HEK293 (cell line): ENCODE results near the gene CRYBA1.
A peak's percentile ranks its signal among the peaks of the same experiment; 100 is the strongest.

Source experiments
- BCL11A ChIP-seq: fragments of 450-650 bp; formaldehyde crosslinking; IDR thresholded peaks from 2 replicates; pipeline ENCODE4 v1.5.1; 2016; ENCODE audit warnings: low read depth, missing biosample characterization, missing genetic modification characterization
- BCL11B ChIP-seq: fragments of 450-650 bp; formaldehyde crosslinking; IDR thresholded peaks from 2 replicates; pipeline ENCODE4 v1.5.1; 2016; ENCODE audit warnings: low read depth, missing biosample characterization, missing genetic modification characterization
- GFI1B ChIP-seq: fragments of 450-650 bp; formaldehyde crosslinking; IDR thresholded peaks from 2 replicates; pipeline ENCODE4 v1.5.1; 2016; ENCODE audit warnings: missing biosample characterization, missing genetic modification characterization
- IKZF3 ChIP-seq: fragments of 450-650 bp; IDR thresholded peaks from 2 replicates; pipeline ENCODE4 v1.5.0; 2018; ENCODE audit warnings: missing biosample characterization, mild to moderate bottlenecking, missing genetic modification characterization, moderate library complexity
- KLF9 ChIP-seq: fragments of 450-650 bp; formaldehyde crosslinking; IDR thresholded peaks from 2 replicates; pipeline ENCODE4 v1.5.1; 2016; ENCODE audit warnings: missing biosample characterization, missing genetic modification characterization, low read depth
- SALL2 ChIP-seq: fragments of 450-650 bp; formaldehyde crosslinking; IDR thresholded peaks from 2 replicates; pipeline ENCODE4 v1.5.0; 2017; ENCODE audit warnings: missing biosample characterization, mild to moderate bottlenecking, missing genetic modification characterization, borderline replicate concordance
- SETDB1 ChIP-seq: IDR thresholded peaks from one replicate; pipeline ENCODE4 v1.6.1; 2017; ENCODE audit warnings: mild to moderate bottlenecking, low read length, moderate library complexity, mixed read lengths; ENCODE audit not compliant: insufficient read length
- SP2 ChIP-seq: fragments of 450-650 bp; formaldehyde crosslinking; IDR thresholded peaks from 2 replicates; pipeline ENCODE4 v1.5.1; 2016; ENCODE audit warnings: missing biosample characterization, missing genetic modification characterization
- SP3 ChIP-seq: fragments of 450-650 bp; formaldehyde crosslinking; IDR thresholded peaks from 2 replicates; pipeline ENCODE4 v1.5.1; 2016; ENCODE audit warnings: missing biosample characterization, missing genetic modification characterization
- TCF7L2 ChIP-seq: IDR thresholded peaks from 2 replicates; pipeline ENCODE4 v1.6.1; 2011; ENCODE audit warnings: low read depth, mild to moderate bottlenecking, inconsistent platforms, low read length, moderate library complexity, borderline replicate concordance
- ZBTB17 ChIP-seq: fragments of 450-650 bp; formaldehyde crosslinking; IDR thresholded peaks from 2 replicates; pipeline ENCODE4 v1.5.1; 2016; ENCODE audit warnings: missing biosample characterization, missing genetic modification characterization
- ZBTB7A ChIP-seq: fragments of 450-650 bp; formaldehyde crosslinking; IDR thresholded peaks from 2 replicates; pipeline ENCODE4 v1.5.1; 2016; ENCODE audit warnings: low read depth, missing biosample characterization, missing genetic modification characterization
- ZEB2 ChIP-seq: fragments of 450-650 bp; formaldehyde crosslinking; IDR thresholded peaks from 2 replicates; pipeline ENCODE4 v1.5.1; 2016; ENCODE audit warnings: missing biosample characterization, missing genetic modification characterization
- ZIC2 ChIP-seq: fragments of 450-650 bp; formaldehyde crosslinking; IDR thresholded peaks from 2 replicates; pipeline ENCODE4 v1.5.1; 2016; ENCODE audit warnings: missing biosample characterization, missing genetic modification characterization
- ZNF146 ChIP-seq: fragments of 450-650 bp; formaldehyde crosslinking; IDR thresholded peaks from 2 replicates; pipeline ENCODE4 v1.5.1; 2016; ENCODE audit warnings: missing biosample characterization, missing genetic modification characterization
- ZNF214 ChIP-seq: fragments of 450-650 bp; formaldehyde crosslinking; IDR thresholded peaks from 2 replicates; pipeline ENCODE4 v1.5.1; 2017; ENCODE audit warnings: missing biosample characterization, mild to moderate bottlenecking, missing genetic modification characterization, borderline replicate concordance
- ZNF223 ChIP-seq: fragments of 450-650 bp; formaldehyde crosslinking; IDR thresholded peaks from 2 replicates; pipeline ENCODE4 v1.5.1; 2016; ENCODE audit warnings: missing biosample characterization, missing genetic modification characterization
- ZNF239 ChIP-seq: fragments of 450-650 bp; formaldehyde crosslinking; IDR thresholded peaks from 2 replicates; pipeline ENCODE4 v1.5.1; 2016; ENCODE audit warnings: missing biosample characterization, missing genetic modification characterization
- ZNF311 ChIP-seq: fragments of 450-650 bp; formaldehyde crosslinking; IDR thresholded peaks from 2 replicates; pipeline ENCODE4 v1.5.1; 2017; ENCODE audit warnings: missing biosample characterization, missing genetic modification characterization, borderline replicate concordance
- ZNF366 ChIP-seq: fragments of 450-650 bp; formaldehyde crosslinking; conservative IDR thresholded peaks from 2 replicates; pipeline ENCODE4 v1.5.1; 2016; ENCODE audit warnings: missing biosample characterization, missing genetic modification characterization
- ZNF48 ChIP-seq: fragments of 450-650 bp; formaldehyde crosslinking; IDR thresholded peaks from 2 replicates; pipeline ENCODE4 v1.5.1; 2016; ENCODE audit warnings: missing biosample characterization, missing genetic modification characterization
- ZNF501 ChIP-seq: fragments of 450-650 bp; formaldehyde crosslinking; IDR thresholded peaks from 2 replicates; pipeline ENCODE4 v1.5.1; 2016; ENCODE audit warnings: missing biosample characterization, missing genetic modification characterization
- ZNF521 ChIP-seq: fragments of 450-650 bp; formaldehyde crosslinking; IDR thresholded peaks from 2 replicates; pipeline ENCODE4 v1.5.1; 2017; ENCODE audit warnings: missing biosample characterization, mild to moderate bottlenecking, missing genetic modification characterization
- ZNF600 ChIP-seq: fragments of 450-650 bp; formaldehyde crosslinking; IDR thresholded peaks from 2 replicates; pipeline ENCODE4 v1.5.1; 2016; ENCODE audit warnings: missing biosample characterization, missing genetic modification characterization
- ZNF624 ChIP-seq: fragments of 450-650 bp; formaldehyde crosslinking; IDR thresholded peaks from 2 replicates; pipeline ENCODE4 v1.5.1; 2017; ENCODE audit warnings: missing biosample characterization, missing genetic modification characterization
- ZNF670 ChIP-seq: fragments of 450-650 bp; formaldehyde crosslinking; IDR thresholded peaks from 2 replicates; pipeline ENCODE4 v1.5.1; 2016; ENCODE audit warnings: missing biosample characterization, missing genetic modification characterization, low read depth
- ZNF677 ChIP-seq: fragments of 450-650 bp; IDR thresholded peaks from 2 replicates; pipeline ENCODE4 v1.5.0; 2018; ENCODE audit warnings: missing biosample characterization, mild to moderate bottlenecking, missing genetic modification characterization, moderate library complexity
- ZNF707 ChIP-seq: fragments of 450-650 bp; formaldehyde crosslinking; IDR thresholded peaks from 2 replicates; pipeline ENCODE4 v1.5.1; 2016; ENCODE audit warnings: missing biosample characterization, missing genetic modification characterization
- ZNF76 ChIP-seq: fragments of 450-650 bp; formaldehyde crosslinking; IDR thresholded peaks from 2 replicates; pipeline ENCODE4; 2016; ENCODE audit warnings: low read depth, missing biosample characterization, missing genetic modification characterization, borderline replicate concordance
- ZNF791 ChIP-seq: fragments of 450-650 bp; formaldehyde crosslinking; IDR thresholded peaks from 2 replicates; pipeline ENCODE4 v1.5.1; 2016; ENCODE audit warnings: missing biosample characterization, missing genetic modification characterization
- ZNF837 ChIP-seq: fragments of 450-650 bp; formaldehyde crosslinking; IDR thresholded peaks from 2 replicates; pipeline ENCODE4 v1.5.1; 2016; ENCODE audit warnings: missing biosample characterization, missing genetic modification characterization
- TF ChIP-seq, protein P1 (sequence below): fragments of 450-650 bp; formaldehyde crosslinking; IDR thresholded peaks from 2 replicates; pipeline ENCODE4 v1.5.1; 2016; ENCODE audit warnings: missing biosample characterization, missing genetic modification characterization
- TF ChIP-seq, protein P2 (sequence below): fragments of 450-650 bp; formaldehyde crosslinking; conservative IDR thresholded peaks from 2 replicates; pipeline ENCODE4 v1.5.1; 2016; ENCODE audit warnings: low read depth, missing biosample characterization, missing genetic modification characterization
- TF ChIP-seq, protein P3 (sequence below): fragments of 450-650 bp; IDR thresholded peaks from 2 replicates; pipeline ENCODE4 v1.5.1; 2018; ENCODE audit warnings: missing biosample characterization, missing genetic modification characterization
- TF ChIP-seq, protein P4 (sequence below): fragments of 450-650 bp; formaldehyde crosslinking; IDR thresholded peaks from 2 replicates; pipeline ENCODE4 v1.5.1; 2017; ENCODE audit warnings: missing biosample characterization, missing genetic modification characterization

Gene CRYBA1

DNA sequence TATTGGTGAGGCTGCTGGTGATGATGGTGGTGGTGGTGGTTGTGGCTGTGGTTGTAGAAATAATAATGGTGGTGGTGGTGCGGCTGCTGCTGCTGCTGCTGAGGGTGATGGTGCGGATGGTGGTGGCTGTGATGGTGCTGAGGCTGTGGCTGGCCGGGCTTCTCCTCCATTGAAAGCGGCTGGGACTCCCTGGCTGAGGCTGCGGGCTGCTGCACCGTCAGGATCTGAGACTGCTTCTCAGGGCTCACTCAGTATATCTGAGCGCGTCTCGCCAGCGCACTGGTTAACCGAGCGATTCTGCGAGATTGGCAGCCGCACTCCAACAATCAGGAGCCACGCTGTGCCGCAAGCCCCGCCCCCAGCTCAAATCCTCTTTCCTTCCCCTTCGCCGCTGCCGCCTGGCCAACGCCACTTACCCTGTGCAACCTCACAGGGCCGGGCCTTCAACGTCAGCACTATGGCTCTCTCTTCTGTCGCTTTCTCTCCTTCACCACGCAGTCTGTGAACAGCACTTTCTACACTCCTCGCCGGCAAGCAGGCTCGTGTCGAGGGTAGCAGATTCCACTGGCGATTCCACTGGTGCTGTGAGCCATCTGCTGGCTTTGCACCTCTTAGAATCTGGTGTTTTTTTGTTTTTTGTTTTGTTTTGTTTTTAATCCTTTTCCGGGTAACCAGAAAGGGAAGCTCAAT, 47.4 kb downstream of the CRYBA1 start, which contains the start of gene NUFIP2 (continued):
- no peak for TF ChIP-seq ZNF521 (tag by site-specific recombination)
- TF ChIP-seq BCL11B: no peak
- no peak for TF ChIP-seq ZIC2 (tag by site-specific recombination)
- TF ChIP-seq ZNF791 (tag by site-specific recombination): no peak
- TF ChIP-seq IKZF3 (tag by site-specific recombination): no peak
- TF ChIP-seq ZNF239 (tag by site-specific recombination): peak; percentile 77; the same call in 1 of the 2 replicates
- 0 out of 2 replicates have a peak, but pooled peaks have one; percentile 34 for TF ChIP-seq SALL2 (tag by site-specific recombination)
- peak; percentile 91 for TF ChIP-seq ZNF501 (tag by site-specific recombination)
- peak; percentile 98 for TF ChIP-seq ZBTB17 (tag by site-specific recombination)
- TF ChIP-seq KLF9 (tag by site-specific recombination): peak; percentile 72; the same call in 1 of the 2 replicates
- peak; percentile 77 for TF ChIP-seq ZEB2
- peak; percentile 96 for TF ChIP-seq ZNF837 (tag by site-specific recombination)
- peak; percentile 95 for TF ChIP-seq ZNF624
- no peak for TF ChIP-seq ZNF677 (tag by site-specific recombination)
- no peak for TF ChIP-seq SETDB1
- TF ChIP-seq ZNF707 (tag by site-specific recombination): no peak
- TF ChIP-seq ZNF76 (tag by site-specific recombination): peak; percentile 61
- TF ChIP-seq, protein P1, sequence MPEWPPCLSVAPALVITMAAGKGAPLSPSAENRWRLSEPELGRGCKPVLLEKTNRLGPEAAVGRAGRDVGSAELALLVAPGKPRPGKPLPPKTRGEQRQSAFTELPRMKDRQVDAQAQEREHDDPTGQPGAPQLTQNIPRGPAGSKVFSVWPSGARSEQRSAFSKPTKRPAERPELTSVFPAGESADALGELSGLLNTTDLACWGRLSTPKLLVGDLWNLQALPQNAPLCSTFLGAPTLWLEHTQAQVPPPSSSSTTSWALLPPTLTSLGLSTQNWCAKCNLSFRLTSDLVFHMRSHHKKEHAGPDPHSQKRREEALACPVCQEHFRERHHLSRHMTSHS (tag by site-specific recombination): no peak
- no peak for TF ChIP-seq ZNF670 (tag by site-specific recombination)
- TF ChIP-seq ZNF146 (tag by site-specific recombination): 0 out of 2 replicates have a peak, but pooled peaks have one; percentile 73
- peak; percentile 96 for TF ChIP-seq SP2 (tag by site-specific recombination)
- no peak for TF ChIP-seq BCL11A (tag by site-specific recombination)
- TF ChIP-seq, protein P2, sequence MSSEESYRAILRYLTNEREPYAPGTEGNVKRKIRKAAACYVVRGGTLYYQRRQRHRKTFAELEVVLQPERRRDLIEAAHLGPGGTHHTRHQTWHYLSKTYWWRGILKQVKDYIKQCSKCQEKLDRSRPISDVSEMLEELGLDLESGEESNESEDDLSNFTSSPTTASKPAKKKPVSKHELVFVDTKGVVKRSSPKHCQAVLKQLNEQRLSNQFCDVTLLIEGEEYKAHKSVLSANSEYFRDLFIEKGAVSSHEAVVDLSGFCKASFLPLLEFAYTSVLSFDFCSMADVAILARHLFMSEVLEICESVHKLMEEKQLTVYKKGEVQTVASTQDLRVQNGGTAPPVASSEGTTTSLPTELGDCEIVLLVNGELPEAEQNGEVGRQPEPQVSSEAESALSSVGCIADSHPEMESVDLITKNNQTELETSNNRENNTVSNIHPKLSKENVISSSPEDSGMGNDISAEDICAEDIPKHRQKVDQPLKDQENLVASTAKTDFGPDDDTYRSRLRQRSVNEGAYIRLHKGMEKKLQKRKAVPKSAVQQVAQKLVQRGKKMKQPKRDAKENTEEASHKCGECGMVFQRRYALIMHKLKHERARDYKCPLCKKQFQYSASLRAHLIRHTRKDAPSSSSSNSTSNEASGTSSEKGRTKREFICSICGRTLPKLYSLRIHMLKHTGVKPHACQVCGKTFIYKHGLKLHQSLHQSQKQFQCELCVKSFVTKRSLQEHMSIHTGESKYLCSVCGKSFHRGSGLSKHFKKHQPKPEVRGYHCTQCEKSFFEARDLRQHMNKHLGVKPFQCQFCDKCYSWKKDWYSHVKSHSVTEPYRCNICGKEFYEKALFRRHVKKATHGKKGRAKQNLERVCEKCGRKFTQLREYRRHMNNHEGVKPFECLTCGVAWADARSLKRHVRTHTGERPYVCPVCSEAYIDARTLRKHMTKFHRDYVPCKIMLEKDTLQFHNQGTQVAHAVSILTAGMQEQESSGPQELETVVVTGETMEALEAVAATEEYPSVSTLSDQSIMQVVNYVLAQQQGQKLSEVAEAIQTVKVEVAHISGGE: peak; percentile 72
- no peak for TF ChIP-seq ZNF311
- TF ChIP-seq TCF7L2: no peak
- TF ChIP-seq, protein P3, sequence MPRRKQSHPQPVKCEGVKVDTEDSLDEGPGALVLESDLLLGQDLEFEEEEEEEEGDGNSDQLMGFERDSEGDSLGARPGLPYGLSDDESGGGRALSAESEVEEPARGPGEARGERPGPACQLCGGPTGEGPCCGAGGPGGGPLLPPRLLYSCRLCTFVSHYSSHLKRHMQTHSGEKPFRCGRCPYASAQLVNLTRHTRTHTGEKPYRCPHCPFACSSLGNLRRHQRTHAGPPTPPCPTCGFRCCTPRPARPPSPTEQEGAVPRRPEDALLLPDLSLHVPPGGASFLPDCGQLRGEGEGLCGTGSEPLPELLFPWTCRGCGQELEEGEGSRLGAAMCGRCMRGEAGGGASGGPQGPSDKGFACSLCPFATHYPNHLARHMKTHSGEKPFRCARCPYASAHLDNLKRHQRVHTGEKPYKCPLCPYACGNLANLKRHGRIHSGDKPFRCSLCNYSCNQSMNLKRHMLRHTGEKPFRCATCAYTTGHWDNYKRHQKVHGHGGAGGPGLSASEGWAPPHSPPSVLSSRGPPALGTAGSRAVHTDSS: no peak
- TF ChIP-seq, protein P4, sequence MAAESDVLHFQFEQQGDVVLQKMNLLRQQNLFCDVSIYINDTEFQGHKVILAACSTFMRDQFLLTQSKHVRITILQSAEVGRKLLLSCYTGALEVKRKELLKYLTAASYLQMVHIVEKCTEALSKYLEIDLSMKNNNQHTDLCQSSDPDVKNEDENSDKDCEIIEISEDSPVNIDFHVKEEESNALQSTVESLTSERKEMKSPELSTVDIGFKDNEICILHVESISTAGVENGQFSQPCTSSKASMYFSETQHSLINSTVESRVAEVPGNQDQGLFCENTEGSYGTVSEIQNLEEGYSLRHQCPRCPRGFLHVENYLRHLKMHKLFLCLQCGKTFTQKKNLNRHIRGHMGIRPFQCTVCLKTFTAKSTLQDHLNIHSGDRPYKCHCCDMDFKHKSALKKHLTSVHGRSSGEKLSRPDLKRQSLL (tag by site-specific recombination): peak; percentile 44; the same call in 1 of the 2 replicates
- peak; percentile 79; the same call in 1 of the 2 replicates for TF ChIP-seq ZBTB7A (tag by site-specific recombination)
- no peak for TF ChIP-seq ZNF214 (tag by site-specific recombination)
- TF ChIP-seq SP3: peak; percentile 68
- no peak for TF ChIP-seq ZNF48 (tag by site-specific recombination)
- peak; percentile 98 for TF ChIP-seq ZNF366 (tag by site-specific recombination)
- TF ChIP-seq ZNF600 (tag by site-specific recombination): peak; percentile 98
- peak; percentile 33 for TF ChIP-seq GFI1B (tag by site-specific recombination)
- TF ChIP-seq ZNF223 (tag by site-specific recombination): no peak
